HG03066 (cell line): ENCODE measurements around the gene DGKZ.
"Not testable (repeated sequence)": the region's sequence is repeated elsewhere in the genome, so short reads cannot be mapped to it uniquely, and the experiment has no call there.

ENCODE experiments used
- ATAC-seq: cut with Tn5 transposase; IDR thresholded peaks from one replicate; pipeline ENCODE4 v1.9.1; 2021; ENCODE audit warnings: low read depth; ENCODE audit not compliant: unreplicated experiment

DGKZ gene

GRCh38 chr11:46378811-46379481 lies 31.7 kb downstream of the DGKZ start:
- ATAC-seq, result no peak

GRCh38 chr11:46379482-46380293 lies 32.4 kb downstream of the DGKZ start:
- ATAC-seq, result not testable (repeated sequence)

DNA sequence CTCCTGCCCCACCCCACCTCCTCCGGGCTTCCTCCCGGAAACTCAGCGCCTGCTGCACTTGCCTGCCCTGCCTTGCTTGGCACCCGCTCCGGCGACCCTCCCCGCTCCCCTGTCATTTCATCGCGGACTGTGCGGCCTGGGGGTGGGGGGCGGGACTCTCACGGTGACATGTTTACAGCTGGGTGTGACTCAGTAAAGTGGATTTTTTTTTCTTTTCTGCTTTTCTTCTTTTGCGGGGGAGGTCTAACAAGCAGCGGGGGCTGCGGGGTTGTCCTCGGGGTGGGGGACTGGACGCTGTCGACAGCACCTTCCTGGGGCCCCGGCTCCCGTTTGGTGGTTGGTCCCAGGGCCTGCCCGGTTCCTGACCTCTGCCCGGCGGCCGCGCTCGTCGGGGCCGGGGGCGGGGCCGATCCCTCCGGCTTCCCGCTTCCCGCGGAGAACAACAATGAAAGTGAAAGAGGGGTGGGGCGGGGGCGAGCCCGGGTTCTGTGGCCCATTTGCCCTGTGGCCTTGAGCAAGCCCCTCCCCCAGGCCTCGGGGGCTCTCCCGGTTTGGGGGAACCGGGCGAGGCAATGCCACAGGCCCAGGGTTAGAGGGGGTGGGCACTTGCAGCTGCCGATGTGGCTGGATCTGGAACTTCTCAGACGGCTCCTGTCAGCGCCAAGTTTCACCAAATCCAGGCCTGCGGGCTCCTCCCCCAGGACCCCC lies 33.2 kb downstream of the DGKZ start:
- no peak for ATAC-seq

DNA sequence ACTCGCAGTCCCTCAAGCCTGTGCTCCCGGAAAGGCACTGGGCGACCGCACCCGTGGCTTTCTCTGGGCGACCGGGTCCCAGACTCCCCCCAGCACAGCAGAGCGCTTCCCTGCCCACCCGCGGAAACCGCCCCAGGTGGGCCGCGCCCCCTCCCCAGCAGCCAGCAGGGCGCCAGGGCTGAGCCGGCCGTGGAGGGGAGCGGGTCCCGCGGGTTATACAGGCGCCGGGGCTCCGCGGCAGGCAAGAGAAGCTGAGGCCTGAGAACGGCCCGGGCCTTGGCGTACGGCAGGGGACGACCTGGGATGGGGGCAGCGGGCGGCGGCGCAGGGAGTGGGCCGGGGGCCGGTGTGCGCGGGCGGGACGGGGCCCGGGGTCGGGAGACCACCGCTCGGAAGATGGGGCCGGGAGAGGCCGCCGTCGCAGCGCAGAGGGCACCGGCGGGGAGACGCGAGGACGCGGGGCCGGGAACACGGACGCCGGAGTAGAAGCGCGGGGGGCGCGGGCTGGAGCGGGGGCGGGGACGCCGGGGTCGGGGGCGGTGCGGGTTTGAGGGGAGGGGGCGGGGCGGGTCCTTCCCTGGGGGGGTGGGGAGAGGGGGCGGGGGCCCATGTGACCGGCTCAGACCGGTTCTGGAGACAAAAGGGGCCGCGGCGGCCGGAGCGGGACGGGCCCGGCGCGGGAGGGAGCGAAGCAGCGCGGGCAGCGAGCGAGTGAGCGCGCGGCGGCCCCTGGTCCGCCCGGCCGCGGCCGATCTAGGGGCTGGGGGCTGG lies 34.0 kb downstream of the DGKZ start, which contains the start of gene MDK:
Gene MDK (plus strand): TSS at position 622 of the 771 bp plus-strand sequence. CDS start 389 bp downstream, outside the sequence.
- no peak for ATAC-seq

DNA sequence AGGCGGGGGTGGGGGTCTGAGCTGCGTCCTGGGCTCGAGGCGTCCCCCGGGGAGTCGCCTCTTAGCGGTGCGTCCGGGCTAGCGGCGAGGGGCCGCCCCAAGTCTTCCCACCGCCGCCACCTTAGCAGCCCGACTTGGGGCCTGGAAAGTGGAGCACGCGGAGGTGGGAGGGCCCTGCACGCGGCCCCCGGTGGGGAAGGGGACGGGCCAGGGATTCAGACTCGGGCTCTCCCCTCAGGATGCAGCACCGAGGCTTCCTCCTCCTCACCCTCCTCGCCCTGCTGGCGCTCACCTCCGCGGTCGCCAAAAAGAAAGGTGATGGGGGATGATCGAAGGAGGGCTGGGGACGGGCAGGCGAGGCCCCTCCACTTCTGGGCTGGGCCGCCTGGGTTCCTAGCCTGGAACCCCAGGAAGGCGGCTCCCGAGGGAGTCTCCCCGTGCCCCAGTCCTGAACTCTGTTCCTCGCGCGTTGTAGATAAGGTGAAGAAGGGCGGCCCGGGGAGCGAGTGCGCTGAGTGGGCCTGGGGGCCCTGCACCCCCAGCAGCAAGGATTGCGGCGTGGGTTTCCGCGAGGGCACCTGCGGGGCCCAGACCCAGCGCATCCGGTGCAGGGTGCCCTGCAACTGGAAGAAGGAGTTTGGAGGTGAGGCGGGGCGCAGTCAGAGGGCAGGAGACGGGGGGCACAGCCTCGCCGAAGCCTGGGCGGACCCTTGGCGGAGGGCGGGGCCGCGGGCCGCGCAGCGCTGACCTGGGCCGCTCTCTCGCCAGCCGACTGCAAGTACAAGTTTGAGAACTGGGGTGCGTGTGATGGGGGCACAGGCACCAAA lies 34.8 kb downstream of the DGKZ start:
- no peak for ATAC-seq

DNA sequence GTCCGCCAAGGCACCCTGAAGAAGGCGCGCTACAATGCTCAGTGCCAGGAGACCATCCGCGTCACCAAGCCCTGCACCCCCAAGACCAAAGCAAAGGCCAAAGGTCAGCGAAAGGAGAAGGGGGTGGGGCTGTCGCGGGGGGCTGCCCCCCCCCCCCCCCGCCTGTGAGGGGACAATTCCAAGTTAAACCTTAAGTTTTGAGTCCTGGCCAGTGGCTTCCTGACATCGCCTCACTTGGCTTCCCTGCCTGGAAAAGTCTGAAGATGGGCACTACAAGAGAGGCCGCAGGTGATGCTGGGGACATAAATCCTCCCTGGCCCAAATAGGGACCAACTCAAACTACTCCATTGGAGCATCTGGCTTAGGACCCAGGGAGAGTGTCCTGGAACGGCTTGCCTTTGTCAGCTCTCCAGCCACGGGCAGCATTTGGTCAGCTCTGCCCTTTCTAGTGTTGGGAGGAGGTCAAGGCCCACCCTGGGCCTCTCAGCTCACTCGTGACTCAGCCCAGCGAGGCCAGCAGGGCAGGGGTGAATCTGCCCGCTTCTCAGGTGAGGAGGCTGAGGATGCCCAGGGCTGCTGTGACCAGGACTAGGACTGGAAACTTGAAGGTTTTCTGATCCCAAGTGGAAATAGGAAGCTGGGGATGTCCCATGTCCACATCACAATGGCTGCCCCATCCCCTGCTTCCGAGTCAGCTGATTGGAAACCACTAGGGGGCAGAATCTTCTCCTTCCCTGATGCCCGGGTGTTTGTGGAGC lies 35.6 kb downstream of the DGKZ start:
- no peak for ATAC-seq

DNA sequence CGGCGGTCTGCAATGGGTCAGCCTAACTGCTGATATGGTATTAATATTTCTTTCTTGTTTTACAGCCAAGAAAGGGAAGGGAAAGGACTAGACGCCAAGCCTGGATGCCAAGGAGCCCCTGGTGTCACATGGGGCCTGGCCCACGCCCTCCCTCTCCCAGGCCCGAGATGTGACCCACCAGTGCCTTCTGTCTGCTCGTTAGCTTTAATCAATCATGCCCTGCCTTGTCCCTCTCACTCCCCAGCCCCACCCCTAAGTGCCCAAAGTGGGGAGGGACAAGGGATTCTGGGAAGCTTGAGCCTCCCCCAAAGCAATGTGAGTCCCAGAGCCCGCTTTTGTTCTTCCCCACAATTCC lies 36.1 kb downstream of the DGKZ start:
- no peak for ATAC-seq

- no peak for ATAC-seq
Observed at GRCh38 chr11:46383974-46384701, 36.9 kb downstream of the DGKZ start.

GRCh38 chr11:46385169-46386004 lies 38.1 kb downstream of the DGKZ start:
- ATAC-seq, result no peak

DNA sequence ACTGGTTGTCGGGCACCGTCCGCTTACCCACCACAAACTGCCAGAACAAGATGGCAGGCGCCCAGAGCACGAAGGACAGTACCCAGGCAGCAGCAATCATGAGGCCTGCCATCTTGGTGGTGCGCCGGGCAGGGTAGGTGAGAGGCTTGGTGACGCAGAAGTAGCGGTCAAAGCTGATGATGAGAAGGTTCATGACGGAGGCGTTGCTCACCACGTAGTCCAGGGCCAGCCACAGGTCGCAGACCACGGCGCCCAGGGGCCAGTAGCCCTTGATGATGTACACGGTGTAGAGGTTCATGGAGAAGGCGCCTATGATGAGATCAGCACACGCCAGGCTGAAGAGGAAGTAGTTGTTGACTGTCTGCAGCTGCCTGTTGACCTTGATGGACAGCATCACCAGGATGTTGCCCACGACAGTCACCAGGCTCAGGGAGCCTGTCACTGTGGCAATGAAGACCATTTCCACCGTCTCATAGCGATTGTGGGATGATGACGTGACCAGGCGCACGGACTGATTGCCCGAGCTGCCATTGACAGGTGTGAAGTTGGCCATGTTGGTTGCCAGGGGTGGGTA lies 38.8 kb downstream of the DGKZ start:
- ATAC-seq, result no peak

DNA sequence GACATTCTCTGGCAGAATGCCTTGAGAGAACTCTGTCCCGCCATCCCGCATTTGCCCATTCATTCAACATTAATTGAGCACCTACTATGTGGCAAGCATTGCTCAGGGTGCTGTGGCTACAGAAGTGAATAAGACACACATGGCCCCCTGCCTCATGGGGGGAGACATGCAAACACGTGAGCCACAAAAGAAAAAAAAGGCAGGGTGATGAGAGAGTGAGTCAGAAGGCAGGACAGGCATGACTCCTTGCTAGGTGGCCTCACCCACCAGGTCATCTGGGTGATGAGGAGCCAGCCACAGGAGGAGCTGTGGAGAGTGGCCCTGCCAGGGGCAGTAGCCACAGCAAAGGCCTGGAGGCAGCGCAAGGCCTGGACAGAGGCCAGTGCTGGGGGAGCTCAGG lies 39.4 kb downstream of the DGKZ start:
- no peak for ATAC-seq

DNA sequence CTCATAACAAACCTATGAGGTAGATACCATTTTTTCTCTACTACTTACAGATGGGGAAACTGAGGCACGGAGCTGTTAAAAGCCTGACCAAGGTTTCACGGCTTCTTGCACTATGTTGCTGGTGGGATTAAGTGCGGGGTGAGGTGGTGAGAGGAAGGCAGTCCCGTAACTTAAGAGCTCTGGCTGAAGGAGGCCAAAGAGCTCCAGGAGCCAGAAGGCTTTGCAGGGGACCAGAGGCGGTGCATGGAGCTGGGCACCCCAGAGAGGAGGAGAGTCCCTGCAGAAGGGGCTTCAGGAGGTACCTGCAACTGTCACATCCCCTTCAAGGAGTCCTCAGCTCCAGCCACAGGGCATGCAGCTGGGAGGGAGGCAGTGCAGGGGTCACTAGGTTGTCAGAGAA lies 40.2 kb downstream of the DGKZ start:
- ATAC-seq, result no peak

DNA sequence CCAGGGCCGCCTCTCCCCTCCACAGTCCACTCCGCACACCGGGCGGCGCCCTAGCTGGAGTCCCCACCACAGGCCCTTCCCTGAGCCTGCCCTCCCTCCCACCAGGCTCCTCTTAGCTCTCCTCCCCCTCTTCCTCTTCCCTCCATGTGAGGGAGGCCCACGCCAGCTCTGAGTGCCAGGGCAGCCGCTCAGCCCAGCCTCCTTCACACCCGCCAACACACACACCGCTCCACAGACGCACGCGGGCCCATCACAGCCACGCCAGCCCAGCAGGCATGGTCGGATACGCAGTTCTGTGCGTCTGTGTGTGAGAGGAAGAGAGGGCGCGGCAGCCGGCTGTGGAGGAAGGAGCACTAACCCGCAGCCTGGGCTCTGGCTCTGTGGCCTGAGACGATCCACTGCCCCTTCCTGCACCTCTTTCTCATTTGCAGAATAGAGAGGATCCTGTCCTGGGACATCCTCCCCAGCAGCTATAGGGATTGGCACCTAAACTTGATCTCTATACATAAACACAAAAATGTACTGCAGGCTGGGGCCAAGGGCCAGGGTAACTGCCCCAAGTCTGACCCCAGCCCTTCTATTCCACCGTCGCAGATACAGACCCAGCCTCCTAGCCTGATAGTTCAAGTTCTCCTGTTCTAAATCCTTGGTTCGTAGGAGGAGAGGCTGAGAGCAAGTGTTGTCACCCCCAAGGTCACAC lies 40.8 kb downstream of the DGKZ start:
- no peak for ATAC-seq

- no peak for ATAC-seq
Observed at GRCh38 chr11:46388619-46389449, 41.6 kb downstream of the DGKZ start.

- ATAC-seq, result no peak
Observed at GRCh38 chr11:46389450-46390330, 42.4 kb downstream of the DGKZ start.
